GM12892 (cell line): Measurements from ENCODE around the gene EIF3L.

ENCODE experiments used
- DNase-seq: peaks from one replicate; pipeline ENCODE4 v3.0.0; 2011; ENCODE audit not compliant: insufficient read length
- FAIRE-seq: peaks from 2 replicates; lab custom pipeline; 2011; peaks lifted over from hg19 to GRCh38; lab: Jason Lieb, UNC
- POLR2A ChIP-seq: IDR thresholded peaks from 2 replicates; pipeline ENCODE4 v1.6.1; 2011; ENCODE audit warnings: low read depth, low read length, control low read depth
- POLR2AphosphoS5 ChIP-seq: IDR thresholded peaks from 2 replicates; pipeline ENCODE4 v1.6.1; 2011; ENCODE audit warnings: low read depth, low read length, control low read depth
- TAF1 ChIP-seq: IDR thresholded peaks from 2 replicates; pipeline ENCODE4 v1.6.1; 2011; ENCODE audit warnings: low read depth, mild to moderate bottlenecking, control low read depth, low read length, borderline replicate concordance

EIF3L gene

GRCh38 chr22:37905534-37906363, 56.5 kb downstream of the EIF3L start, which contains the start of gene MICALL1:
TSS of gene MICALL1 (plus strand) at chr22:37906297. CDS start at chr22:37906423, 126 bp downstream.
- TF ChIP-seq TAF1, result peak; percentile 45; the same call in 1 of the 2 replicates
- TF ChIP-seq POLR2AphosphoS5, result no peak
- DNase-seq, result peak; percentile 87
- FAIRE-seq, result peak; percentile 93

- TF ChIP-seq POLR2A, result no peak
- TF ChIP-seq POLR2AphosphoS5, result no peak
- no peak for TF ChIP-seq TAF1
- peak; percentile 73 for FAIRE-seq
- DNase-seq, result peak; percentile 69
Observed at GRCh38 chr22:37906364-37907008, 57.3 kb downstream of the EIF3L start.

- FAIRE-seq (peak; percentile 33), DNase-seq (no peak)
- TF ChIP-seq POLR2A, result no peak
- no peak for TF ChIP-seq TAF1
- no peak for TF ChIP-seq POLR2AphosphoS5
Observed at GRCh38 chr22:37907036-37907954, 58.1 kb downstream of the EIF3L start.

GRCh38 chr22:37909766-37910165, 60.5 kb downstream of the EIF3L start:
- no peak for FAIRE-seq

GRCh38 chr22:37910890-37911672, 61.9 kb downstream of the EIF3L start:
- DNase-seq (no peak), FAIRE-seq (no peak)
- TF ChIP-seq TAF1, result no peak
- no peak for TF ChIP-seq POLR2AphosphoS5
- no peak for TF ChIP-seq POLR2A

More at GRCh38 chr22:37909766-37910165, 60.5 kb downstream of the EIF3L start:
- no peak for DNase-seq
- TF ChIP-seq TAF1 (no peak), POLR2A (no peak), POLR2AphosphoS5 (no peak)

- TF ChIP-seq TAF1 (no peak), POLR2A (no peak), POLR2AphosphoS5 (no peak)
- no peak for FAIRE-seq
- no peak for DNase-seq
Observed at GRCh38 chr22:37911697-37912096, 62.5 kb downstream of the EIF3L start.

GRCh38 chr22:37912171-37912570, 63.0 kb downstream of the EIF3L start:
- TF ChIP-seq TAF1 (no peak), POLR2AphosphoS5 (no peak), POLR2A (no peak)
- DNase-seq, result no peak
- no peak for FAIRE-seq

GRCh38 chr22:37913233-37913721, 64.1 kb downstream of the EIF3L start:
- TF ChIP-seq TAF1 (no peak), POLR2AphosphoS5 (no peak), POLR2A (no peak)
- no peak for FAIRE-seq
- no peak for DNase-seq

- no peak for DNase-seq
Observed at GRCh38 chr22:37916311-37916710, 67.1 kb downstream of the EIF3L start.

More at GRCh38 chr22:37916311-37916710, 67.1 kb downstream of the EIF3L start:
- FAIRE-seq, result no peak
- TF ChIP-seq POLR2AphosphoS5, result no peak
- TF ChIP-seq POLR2A, result no peak
- TF ChIP-seq TAF1, result no peak
